ENCODE measurements around the gene PUM2.
"Not testable (repeated sequence)": the region's sequence is repeated elsewhere in the genome, so short reads cannot be mapped to it uniquely, and the experiment has no call there.

Gene PUM2

DNA sequence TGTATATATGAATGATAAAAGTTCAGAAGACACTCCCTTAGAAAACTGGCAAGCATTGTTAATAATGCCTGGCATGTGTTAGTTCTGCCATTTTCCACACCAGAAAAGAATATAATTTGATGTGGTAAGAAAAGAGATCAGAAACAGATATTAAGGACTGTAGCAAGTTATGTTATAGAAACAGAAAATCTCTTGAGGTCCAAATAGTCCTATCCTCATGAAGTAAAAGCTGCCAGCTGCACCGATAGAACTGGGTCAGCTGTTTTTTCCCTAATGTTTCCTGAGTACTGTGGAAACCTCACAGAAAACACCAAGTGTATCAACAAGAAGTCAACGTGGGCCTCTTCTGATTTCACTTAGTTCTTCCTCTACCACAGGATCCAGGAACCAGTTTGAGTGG is 68.8 kb downstream of the PUM2 start:
- TF ChIP-seq, protein P1, sequence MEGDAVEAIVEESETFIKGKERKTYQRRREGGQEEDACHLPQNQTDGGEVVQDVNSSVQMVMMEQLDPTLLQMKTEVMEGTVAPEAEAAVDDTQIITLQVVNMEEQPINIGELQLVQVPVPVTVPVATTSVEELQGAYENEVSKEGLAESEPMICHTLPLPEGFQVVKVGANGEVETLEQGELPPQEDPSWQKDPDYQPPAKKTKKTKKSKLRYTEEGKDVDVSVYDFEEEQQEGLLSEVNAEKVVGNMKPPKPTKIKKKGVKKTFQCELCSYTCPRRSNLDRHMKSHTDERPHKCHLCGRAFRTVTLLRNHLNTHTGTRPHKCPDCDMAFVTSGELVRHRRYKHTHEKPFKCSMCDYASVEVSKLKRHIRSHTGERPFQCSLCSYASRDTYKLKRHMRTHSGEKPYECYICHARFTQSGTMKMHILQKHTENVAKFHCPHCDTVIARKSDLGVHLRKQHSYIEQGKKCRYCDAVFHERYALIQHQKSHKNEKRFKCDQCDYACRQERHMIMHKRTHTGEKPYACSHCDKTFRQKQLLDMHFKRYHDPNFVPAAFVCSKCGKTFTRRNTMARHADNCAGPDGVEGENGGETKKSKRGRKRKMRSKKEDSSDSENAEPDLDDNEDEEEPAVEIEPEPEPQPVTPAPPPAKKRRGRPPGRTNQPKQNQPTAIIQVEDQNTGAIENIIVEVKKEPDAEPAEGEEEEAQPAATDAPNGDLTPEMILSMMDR (IDR thresholded peaks at IDR 0.05; ENCODE audit: borderline replicate concordance, insufficient read depth, low read depth, low read length) = no peak
- no peak overlapping the region for H3K4me3 ChIP-seq (ENCODE audit: low read depth, low read length)

- TF ChIP-seq, protein P1 (IDR thresholded peaks at IDR 0.05; ENCODE audit: borderline replicate concordance, insufficient read depth, low read depth, low read length) = no peak
- H3K4me3 ChIP-seq (ENCODE audit: low read depth, low read length) = no peak overlapping the region
Observed at GRCh38 chr2:20273042-20273441, 77.6 kb downstream of the PUM2 start.

DNA sequence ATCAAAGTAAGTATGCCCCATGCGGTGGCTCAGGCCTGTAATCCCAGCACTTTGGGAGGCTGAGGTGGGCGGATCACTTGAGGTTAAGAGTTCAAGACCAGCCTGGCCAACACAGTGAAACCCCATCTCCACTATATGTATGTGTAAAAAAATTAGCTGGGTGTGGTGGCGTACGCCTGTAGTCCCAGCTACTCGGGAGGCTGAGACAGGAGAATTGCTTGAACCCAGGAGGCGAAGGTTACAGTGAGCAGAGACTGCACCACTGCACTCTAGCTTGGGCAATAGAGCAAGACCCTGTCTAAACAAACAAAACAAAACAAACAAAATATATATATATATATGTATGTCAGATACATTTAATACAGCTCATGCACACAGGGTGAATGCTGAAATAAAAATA is 82.3 kb downstream of the PUM2 start:
- H3K4me3 ChIP-seq (ENCODE audit: low read depth, low read length) = not testable (repeated sequence)

- H3K4me3 ChIP-seq (ENCODE audit: low read depth, low read length) = no peak overlapping the region
- TF ChIP-seq, protein P1 (IDR thresholded peaks at IDR 0.05; ENCODE audit: borderline replicate concordance, insufficient read depth, low read depth, low read length) = no peak
Observed at GRCh38 chr2:20267529-20267928, 83.1 kb downstream of the PUM2 start.

GRCh38 chr2:20264629-20265028 is 86.0 kb downstream of the PUM2 start:
- no peak overlapping the region for H3K4me3 ChIP-seq (ENCODE audit: low read depth, low read length)
- TF ChIP-seq, protein P1 (IDR thresholded peaks at IDR 0.05; ENCODE audit: borderline replicate concordance, insufficient read depth, low read depth, low read length) = no peak

DNA sequence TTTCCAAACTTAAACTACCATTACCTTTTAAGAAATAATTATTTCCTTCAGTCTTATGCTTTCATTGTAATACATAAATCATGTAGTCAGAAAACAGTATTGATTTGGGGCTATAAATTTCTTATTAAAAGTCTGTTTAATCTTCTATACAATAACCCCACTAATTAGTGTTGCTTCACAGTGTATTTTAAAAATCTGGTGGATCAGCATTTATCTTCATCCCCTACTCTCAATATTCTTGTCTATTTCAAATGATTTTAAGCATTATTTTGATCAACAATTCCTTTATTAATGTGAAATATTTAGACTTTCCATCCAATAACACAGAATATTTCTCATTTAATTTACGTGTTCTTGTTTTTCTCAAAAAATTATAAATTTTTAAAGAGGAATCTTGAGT is 93.2 kb downstream of the PUM2 start:
- TF ChIP-seq, protein P1 (IDR thresholded peaks at IDR 0.05; ENCODE audit: borderline replicate concordance, insufficient read depth, low read depth, low read length) = no peak
- H3K4me3 ChIP-seq (ENCODE audit: low read depth, low read length) = no peak overlapping the region

DNA sequence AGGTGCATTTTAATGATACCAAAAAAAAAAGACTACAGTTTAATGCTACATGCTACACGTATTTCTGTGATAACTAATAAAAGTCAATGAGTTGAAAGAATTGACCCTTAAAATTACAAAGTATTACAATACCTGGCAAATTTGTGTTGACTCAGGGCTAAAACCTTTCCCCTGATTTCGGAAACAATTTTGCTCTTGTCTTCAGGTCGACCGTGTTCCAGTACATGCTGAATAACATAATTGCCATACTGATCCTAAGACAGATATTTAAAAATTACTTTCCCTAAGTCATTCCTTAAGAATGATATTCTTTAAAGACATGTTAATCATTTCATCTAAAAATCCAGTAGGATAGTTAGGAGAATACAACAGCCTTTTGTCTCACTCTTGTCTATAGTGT is 95.9 kb downstream of the PUM2 start:
- TF ChIP-seq, protein P1 (IDR thresholded peaks at IDR 0.05; ENCODE audit: borderline replicate concordance, insufficient read depth, low read depth, low read length) = no peak
- H3K4me3 ChIP-seq (ENCODE audit: low read depth, low read length) = no peak overlapping the region

DNA sequence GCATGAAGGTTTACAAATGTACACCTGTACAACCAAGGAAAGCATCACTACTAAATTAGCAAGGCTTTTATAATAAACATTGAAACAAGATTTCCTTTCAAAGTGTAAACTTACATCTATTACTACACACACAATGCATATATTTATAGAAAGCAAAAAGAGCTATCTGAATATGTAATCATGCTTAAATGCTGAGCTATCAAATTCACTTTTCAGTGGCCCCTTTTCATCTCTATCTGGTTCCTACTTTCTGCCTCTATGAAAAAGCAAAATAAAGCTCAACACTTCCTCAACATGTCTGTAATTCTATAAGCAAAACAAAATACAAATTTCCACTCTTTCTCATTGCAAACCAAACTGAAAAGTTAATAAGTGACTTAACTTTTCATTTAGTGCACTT is 100.2 kb downstream of the PUM2 start:
- H3K4me3 ChIP-seq (ENCODE audit: low read depth, low read length) = no peak overlapping the region
- TF ChIP-seq, protein P1 (IDR thresholded peaks at IDR 0.05; ENCODE audit: borderline replicate concordance, insufficient read depth, low read depth, low read length) = no peak

Measured in GM12875 (cell line).